ENCODE data around the gene GRIN3A.

The GRIN3A gene

GRCh38 chr9:101567725-101568350 lies 170.6 kb downstream of the GRIN3A start:
- Histone ChIP-seq H3K27me3 (ENCODE audit: control insufficient read depth, low read length) (no peaks in the 10 kb centered on the region), H3K4me3 (ENCODE audit: low read length) (no peak overlapping the region), H4K20me1 (ENCODE audit: control insufficient read depth, insufficient read depth, low read depth, low read length) (no peaks in the 10 kb centered on the region), H3K27ac (ENCODE audit: low read depth, low read length) (no peak overlapping the region), H3K4me2 (ENCODE audit: low read length) (no peak overlapping the region), H3K79me2 (ENCODE audit: control insufficient read depth, low read length) (no peaks in the 10 kb centered on the region), H3K9me2 (replicated peaks; ENCODE audit: control insufficient read depth, low read length) (no peaks in the 10 kb centered on the region), H3K36me3 (ENCODE audit: control insufficient read depth, low read length) (peaks cover 39% of the 10 kb centered on the region), H3F3A (ENCODE audit: control insufficient read depth, insufficient read depth) (no peaks in the 10 kb centered on the region), H3K9me3 (ENCODE audit: control insufficient read depth, insufficient read depth, low read length) (no peaks in the 10 kb centered on the region), H3K4me1 (ENCODE audit: control insufficient read depth, low read length) (no peaks in the 10 kb centered on the region)
- TF ChIP-seq EZH2phosphoT487 (IDR thresholded peaks at IDR 0.05; ENCODE audit: borderline replicate concordance, low read length): no peak
- no peak for TF ChIP-seq CTCF (IDR thresholded peaks at IDR 0.05; ENCODE audit: low read depth, low read length, poor library complexity, severe bottlenecking)

- Histone ChIP-seq H3F3A (ENCODE audit: control insufficient read depth, insufficient read depth) (no peaks in the 10 kb centered on the region), H4K20me1 (ENCODE audit: control insufficient read depth, insufficient read depth, low read depth, low read length) (no peaks in the 10 kb centered on the region), H3K9me2 (replicated peaks; ENCODE audit: control insufficient read depth, low read length) (no peaks in the 10 kb centered on the region), H3K27ac (ENCODE audit: low read depth, low read length) (no peak overlapping the region), H3K36me3 (ENCODE audit: control insufficient read depth, low read length) (peaks cover 46% of the 10 kb centered on the region), H3K27me3 (ENCODE audit: control insufficient read depth, low read length) (no peaks in the 10 kb centered on the region), H3K4me1 (ENCODE audit: control insufficient read depth, low read length) (no peaks in the 10 kb centered on the region), H3K4me2 (ENCODE audit: low read length) (no peak overlapping the region), H3K9me3 (ENCODE audit: control insufficient read depth, insufficient read depth, low read length) (no peaks in the 10 kb centered on the region), H3K79me2 (ENCODE audit: control insufficient read depth, low read length) (no peaks in the 10 kb centered on the region), H3K4me3 (ENCODE audit: low read length) (no peak overlapping the region)
- TF ChIP-seq EZH2phosphoT487 (IDR thresholded peaks at IDR 0.05; ENCODE audit: borderline replicate concordance, low read length) (no peak), CTCF (IDR thresholded peaks at IDR 0.05; ENCODE audit: low read depth, low read length, poor library complexity, severe bottlenecking) (peak; percentile 62)
Measured at GRCh38 chr9:101566904-101567724, 171.3 kb downstream of the GRIN3A start.

GRCh38 chr9:101564252-101564651 lies 174.2 kb downstream of the GRIN3A start:
- H3K79me2 ChIP-seq (ENCODE audit: control insufficient read depth, low read length): no peaks in the 10 kb centered on the region
- H3K9me3 ChIP-seq (ENCODE audit: control insufficient read depth, insufficient read depth, low read length): no peaks in the 10 kb centered on the region
- no peaks in the 10 kb centered on the region for H3F3A ChIP-seq (ENCODE audit: control insufficient read depth, insufficient read depth)
- no peaks in the 10 kb centered on the region for H3K27me3 ChIP-seq (ENCODE audit: control insufficient read depth, low read length)
- H4K20me1 ChIP-seq (ENCODE audit: control insufficient read depth, insufficient read depth, low read depth, low read length): no peaks in the 10 kb centered on the region
- H3K9me2 ChIP-seq (replicated peaks; ENCODE audit: control insufficient read depth, low read length): no peaks in the 10 kb centered on the region
- H3K36me3 ChIP-seq (ENCODE audit: control insufficient read depth, low read length): peaks cover 75% of the 10 kb centered on the region
- no peak overlapping the region for H3K4me2 ChIP-seq (ENCODE audit: low read length)
- no peak for TF ChIP-seq CTCF (IDR thresholded peaks at IDR 0.05; ENCODE audit: low read depth, low read length, poor library complexity, severe bottlenecking)
- TF ChIP-seq EZH2phosphoT487 (IDR thresholded peaks at IDR 0.05; ENCODE audit: borderline replicate concordance, low read length): no peak
- no peak overlapping the region for H3K4me3 ChIP-seq (ENCODE audit: low read length)
- no peaks in the 10 kb centered on the region for H3K4me1 ChIP-seq (ENCODE audit: control insufficient read depth, low read length)
- H3K27ac ChIP-seq (ENCODE audit: low read depth, low read length): no peak overlapping the region
